Nephron (organoid): Measurements from ENCODE around the gene FNDC3B.

Experiments used
- H3K27ac Mint-ChIP-seq, 3 experiments: 2 replicates each; pipeline ENCODE4 v1.8.0; 2020; ENCODE audit warnings: mixed read lengths in 3 of 3, mild to moderate bottlenecking in 2 of 3, moderate library complexity in 1 of 3
- H3K27me3 Mint-ChIP-seq: 2 replicates; pipeline ENCODE4 v1.8.0; 2021; ENCODE audit warnings: low read depth, mild to moderate bottlenecking, moderate library complexity, mixed read lengths
- H3K36me3 Mint-ChIP-seq: 2 replicates; pipeline ENCODE4 v1.8.0; 2020; ENCODE audit warnings: low read depth, mixed read lengths
- H3K4me1 Mint-ChIP-seq: 2 replicates; pipeline ENCODE4 v1.8.0; 2020; ENCODE audit warnings: mixed read lengths
- H3K4me3 Mint-ChIP-seq, 3 experiments: 2 replicates each; pipeline ENCODE4 v1.8.0; 2020; ENCODE audit warnings: mild to moderate bottlenecking in 3 of 3, mixed read lengths in 3 of 3, moderate library complexity in 2 of 3
- H3K9me3 Mint-ChIP-seq: 2 replicates; pipeline ENCODE4 v1.8.0; 2020; ENCODE audit warnings: mixed read lengths
- TF ChIP-seq, protein P1 (sequence below), 3 experiments: fragments of 200-600 bp; sonication (generic); IDR thresholded peaks; one replicate each; pipeline ENCODE4 v1.5.0; 2021; ENCODE audit warnings: antibody characterized with exemption in 3 of 3; ENCODE audit not compliant: unreplicated experiment in 3 of 3

FNDC3B gene

DNA sequence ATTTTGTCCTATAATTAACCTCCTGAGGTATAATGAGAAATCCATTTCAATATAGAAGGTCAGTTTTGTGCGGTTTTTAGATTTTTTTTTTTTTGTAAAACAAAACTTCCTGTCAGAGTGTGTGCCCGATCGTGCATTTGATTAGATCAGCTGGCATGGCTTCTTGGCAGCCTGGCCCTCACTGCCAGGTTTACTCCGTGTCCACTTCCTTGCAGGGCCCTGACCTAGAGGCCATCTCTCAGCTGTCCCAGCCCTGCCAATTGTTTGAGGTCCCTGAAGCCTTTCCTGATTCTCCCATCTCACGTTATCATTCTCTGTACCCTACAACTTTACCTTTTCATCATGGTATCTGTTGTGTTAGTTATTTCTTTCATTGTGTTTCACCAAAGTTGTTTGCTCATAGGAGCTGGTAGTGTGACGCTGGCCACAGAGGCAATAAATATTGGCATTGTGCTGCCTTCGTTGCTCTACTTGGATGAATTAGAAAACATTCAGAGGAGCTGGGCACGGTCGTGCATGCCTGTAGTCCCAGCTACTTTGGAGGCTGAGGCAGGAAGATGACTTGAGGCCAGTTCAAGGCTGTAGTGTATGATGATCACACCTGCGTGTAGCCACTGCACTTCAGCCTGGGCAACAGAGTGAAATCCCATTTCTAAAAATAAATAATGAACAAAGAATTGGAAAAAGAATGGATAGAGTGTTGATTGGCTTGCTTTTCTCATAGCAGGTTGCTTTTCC is 206.9 kb downstream of the FNDC3B start:
- Mint-ChIP-seq H3K4me1 (peaks cover 12% of the 10 kb centered on the region), H3K4me3 (no peak overlapping the region), H3K27ac (no peak overlapping the region), H3K36me3 (peaks cover 52% of the 10 kb centered on the region), H3K9me3 (peaks cover 24% of the 10 kb centered on the region), H3K27me3 (no peaks in the 10 kb centered on the region)
- TF ChIP-seq, protein P1, sequence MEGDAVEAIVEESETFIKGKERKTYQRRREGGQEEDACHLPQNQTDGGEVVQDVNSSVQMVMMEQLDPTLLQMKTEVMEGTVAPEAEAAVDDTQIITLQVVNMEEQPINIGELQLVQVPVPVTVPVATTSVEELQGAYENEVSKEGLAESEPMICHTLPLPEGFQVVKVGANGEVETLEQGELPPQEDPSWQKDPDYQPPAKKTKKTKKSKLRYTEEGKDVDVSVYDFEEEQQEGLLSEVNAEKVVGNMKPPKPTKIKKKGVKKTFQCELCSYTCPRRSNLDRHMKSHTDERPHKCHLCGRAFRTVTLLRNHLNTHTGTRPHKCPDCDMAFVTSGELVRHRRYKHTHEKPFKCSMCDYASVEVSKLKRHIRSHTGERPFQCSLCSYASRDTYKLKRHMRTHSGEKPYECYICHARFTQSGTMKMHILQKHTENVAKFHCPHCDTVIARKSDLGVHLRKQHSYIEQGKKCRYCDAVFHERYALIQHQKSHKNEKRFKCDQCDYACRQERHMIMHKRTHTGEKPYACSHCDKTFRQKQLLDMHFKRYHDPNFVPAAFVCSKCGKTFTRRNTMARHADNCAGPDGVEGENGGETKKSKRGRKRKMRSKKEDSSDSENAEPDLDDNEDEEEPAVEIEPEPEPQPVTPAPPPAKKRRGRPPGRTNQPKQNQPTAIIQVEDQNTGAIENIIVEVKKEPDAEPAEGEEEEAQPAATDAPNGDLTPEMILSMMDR (IDR thresholded peaks at IDR 0.05; ENCODE audit: unreplicated experiment in 3 of 3), result no peak

DNA sequence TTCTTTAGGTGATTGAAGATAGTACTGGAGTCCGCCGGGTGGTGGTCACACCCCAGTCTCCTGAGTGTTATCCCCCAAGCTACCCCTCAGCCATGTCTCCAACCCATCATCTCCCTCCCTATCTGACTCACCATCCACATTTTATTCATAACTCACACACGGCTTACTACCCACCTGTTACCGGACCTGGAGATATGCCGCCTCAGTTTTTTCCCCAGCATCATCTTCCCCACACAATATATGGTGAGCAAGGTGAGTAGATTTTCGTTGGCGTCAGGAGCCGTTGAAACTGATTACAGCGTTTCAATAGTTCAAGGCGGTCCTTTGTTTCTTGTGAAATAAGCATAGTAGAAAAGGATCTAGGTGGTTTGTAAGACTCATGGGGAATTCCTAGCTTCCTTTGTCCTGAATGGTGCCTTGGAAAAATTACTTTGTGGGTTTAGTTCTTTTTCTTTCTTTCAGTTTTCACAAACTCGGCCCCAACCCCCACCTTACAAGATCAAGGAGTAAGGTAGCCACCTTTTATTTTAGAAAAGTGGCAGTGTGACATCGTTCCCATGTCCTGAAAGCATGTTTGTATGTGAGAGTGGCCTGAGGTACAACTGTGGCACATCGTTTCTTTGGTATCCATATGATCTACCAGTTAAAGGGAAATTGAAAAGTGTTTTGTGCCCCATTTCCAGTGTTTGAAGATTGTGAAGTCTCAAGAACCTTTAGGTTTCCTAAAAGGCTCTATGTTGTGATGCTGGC is 208.3 kb downstream of the FNDC3B start:
- TF ChIP-seq, protein P1 (IDR thresholded peaks at IDR 0.05; ENCODE audit: unreplicated experiment in 3 of 3), result no peak
- H3K27me3 Mint-ChIP-seq, result no peaks in the 10 kb centered on the region
- no peak overlapping the region for H3K4me3 Mint-ChIP-seq
- peaks cover 12% of the 10 kb centered on the region for H3K4me1 Mint-ChIP-seq
- H3K9me3 Mint-ChIP-seq, result peaks cover 14% of the 10 kb centered on the region
- H3K36me3 Mint-ChIP-seq, result peaks cover 49% of the 10 kb centered on the region
- H3K27ac Mint-ChIP-seq, result peak overlapping the region in 1 of 3 experiments; percentile 5

DNA sequence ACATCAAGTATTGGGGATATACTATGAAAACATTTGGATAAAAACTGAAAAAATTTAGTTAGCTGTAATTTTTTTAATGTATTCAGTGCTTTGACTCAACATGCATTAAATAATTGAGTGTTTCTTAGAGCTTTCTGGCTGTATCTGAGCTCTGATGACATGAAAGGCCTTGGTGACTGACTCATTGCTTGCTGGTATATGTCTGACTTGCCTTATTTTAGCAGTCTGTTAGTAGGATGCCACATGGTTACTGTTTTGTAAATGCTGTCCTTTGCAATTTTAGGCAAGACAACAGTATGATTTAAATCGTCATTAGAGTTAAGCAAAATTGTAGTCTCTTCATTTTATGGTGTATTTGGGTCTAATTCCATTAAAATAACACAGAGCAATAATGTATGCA is 209.7 kb downstream of the FNDC3B start:
- Mint-ChIP-seq H3K4me3 (no peak overlapping the region), H3K36me3 (peaks cover 45% of the 10 kb centered on the region), H3K9me3 (peaks cover 3% of the 10 kb centered on the region), H3K27ac (no peak overlapping the region), H3K27me3 (no peaks in the 10 kb centered on the region), H3K4me1 (peaks cover 12% of the 10 kb centered on the region)
- TF ChIP-seq, protein P1 (IDR thresholded peaks at IDR 0.05; ENCODE audit: unreplicated experiment in 3 of 3), result no peak

DNA sequence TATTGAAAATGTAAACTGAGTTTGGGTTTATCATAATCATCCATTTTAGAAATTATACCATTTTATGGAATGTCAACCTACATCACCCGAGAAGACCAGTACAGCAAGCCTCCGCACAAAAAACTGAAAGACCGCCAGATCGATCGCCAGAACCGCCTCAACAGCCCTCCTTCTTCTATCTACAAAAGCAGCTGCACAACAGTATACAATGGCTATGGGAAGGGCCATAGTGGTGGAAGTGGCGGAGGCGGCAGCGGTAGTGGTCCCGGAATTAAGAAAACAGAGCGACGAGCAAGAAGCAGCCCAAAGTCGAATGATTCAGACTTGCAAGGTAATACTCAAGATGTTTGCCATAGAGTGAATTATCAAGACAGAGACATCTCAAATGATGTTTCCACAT is 211.8 kb downstream of the FNDC3B start:
- H3K4me1 Mint-ChIP-seq, result peaks cover 6% of the 10 kb centered on the region
- no peaks in the 10 kb centered on the region for H3K9me3 Mint-ChIP-seq
- peaks cover 56% of the 10 kb centered on the region for H3K36me3 Mint-ChIP-seq
- H3K27ac Mint-ChIP-seq, result peak overlapping the region in 1 of 3 experiments; percentile 19
- no peak overlapping the region for H3K4me3 Mint-ChIP-seq
- TF ChIP-seq, protein P1 (IDR thresholded peaks at IDR 0.05; ENCODE audit: unreplicated experiment in 3 of 3), result no peak
- no peaks in the 10 kb centered on the region for H3K27me3 Mint-ChIP-seq

DNA sequence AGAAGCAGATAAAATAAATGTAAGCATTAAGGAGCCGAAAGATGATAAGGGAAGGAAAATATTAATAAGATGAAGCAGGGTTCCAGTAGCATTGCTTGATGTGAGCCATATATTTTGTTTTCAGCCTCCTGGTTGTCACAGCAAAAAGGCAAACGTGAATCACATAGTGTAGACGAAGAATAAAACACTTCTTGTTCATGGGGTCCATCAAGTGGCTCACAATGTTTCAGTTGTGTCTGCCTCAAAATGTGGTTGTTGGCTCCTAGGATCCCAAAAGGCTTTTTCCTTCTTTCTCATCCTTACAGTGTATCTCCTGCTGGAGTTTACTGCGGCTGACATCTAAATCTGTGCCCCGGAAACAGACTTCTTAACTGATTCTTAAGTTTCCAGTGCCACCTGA is 213.8 kb downstream of the FNDC3B start:
- H3K27ac Mint-ChIP-seq, result peak overlapping the region; percentile 41 to 73 (median 66)
- no peaks in the 10 kb centered on the region for H3K9me3 Mint-ChIP-seq
- peaks cover 22% of the 10 kb centered on the region for H3K4me1 Mint-ChIP-seq
- TF ChIP-seq, protein P1 (IDR thresholded peaks at IDR 0.05; ENCODE audit: unreplicated experiment in 3 of 3), result no peak
- peaks cover 53% of the 10 kb centered on the region for H3K36me3 Mint-ChIP-seq
- no peaks in the 10 kb centered on the region for H3K27me3 Mint-ChIP-seq
- no peak overlapping the region for H3K4me3 Mint-ChIP-seq
